Hepatocyte (in vitro differentiated cells): Measurements from ENCODE around the gene SLC35A5. TPM values are rescaled to one million over a fixed set of nuclear protein-coding genes. Genes with fewer than 3 reads are reported as not detected.

Experiments
- DNase-seq: peaks from one replicate; pipeline ENCODE4 v3.0.0-alpha.2; 2016; ENCODE audit warnings: low spot score
- H2AFZ ChIP-seq: fragments of 200-600 bp; sonication (generic); 2 replicates; pipeline ENCODE4 v1.6.0; 2016; ENCODE audit warnings: antibody characterized with exemption, mild to moderate bottlenecking
- H3K27ac ChIP-seq: fragments of 200-600 bp; sonication (generic); 2 replicates; pipeline ENCODE4 v1.5.1; 2016; ENCODE audit warnings: mild to moderate bottlenecking
- H3K27me3 ChIP-seq: fragments of 200-600 bp; sonication (generic); 2 replicates; pipeline ENCODE4 v1.6.1; 2016
- H3K36me3 ChIP-seq: fragments of 200-600 bp; sonication (generic); replicated peaks from 2 replicates; pipeline ENCODE4 v1.5.1; 2016; ENCODE audit warnings: low read depth; ENCODE audit not compliant: insufficient read depth
- H3K4me1 ChIP-seq: fragments of 200-600 bp; sonication (generic); 2 replicates; pipeline ENCODE4 v1.5.1; 2016; ENCODE audit warnings: mild to moderate bottlenecking, moderate library complexity; ENCODE audit not compliant: insufficient read depth
- H3K4me2 ChIP-seq: fragments of 200-600 bp; sonication (generic); 2 replicates; pipeline ENCODE4 v1.6.0; 2016
- H3K4me3 ChIP-seq: fragments of 200-600 bp; sonication (generic); 2 replicates; pipeline ENCODE4 v1.5.1; 2016; ENCODE audit warnings: mild to moderate bottlenecking
- H3K79me2 ChIP-seq: fragments of 200-600 bp; sonication (generic); 2 replicates; pipeline ENCODE4 v1.6.0; 2017; ENCODE audit warnings: mild to moderate bottlenecking
- H3K9me2 ChIP-seq: fragments of 200-600 bp; sonication (generic); replicated peaks from 2 replicates; pipeline ENCODE4 v1.6.0; 2017; ENCODE audit warnings: mild to moderate bottlenecking; ENCODE audit not compliant: insufficient read depth
- H3K9me3 ChIP-seq: fragments of 200-600 bp; sonication (generic); 2 replicates; pipeline ENCODE4 v1.5.1; 2016; ENCODE audit warnings: low read depth, mild to moderate bottlenecking
- H4K20me1 ChIP-seq: fragments of 200-600 bp; sonication (generic); 2 replicates; pipeline ENCODE4 v1.6.0; 2016; ENCODE audit warnings: mild to moderate bottlenecking; ENCODE audit not compliant: insufficient read depth, poor library complexity, severe bottlenecking
- EZH2 ChIP-seq: fragments of 200-600 bp; sonication (generic); IDR thresholded peaks from 2 replicates; pipeline ENCODE4 v1.6.1; 2016; ENCODE audit warnings: antibody characterized with exemption, mild to moderate bottlenecking, borderline replicate concordance
- EZH2phosphoT487 ChIP-seq: fragments of 200-600 bp; sonication (generic); IDR thresholded peaks from one replicate; pipeline ENCODE4 v1.6.1; 2018; ENCODE audit warnings: antibody characterized with exemption, mild to moderate bottlenecking, low read depth, moderate library complexity; ENCODE audit not compliant: unreplicated experiment, severe bottlenecking
- WGBS: methylation state at CpG from one replicate; pipeline ENCODE4 v1.1.6; 2016; ENCODE audit warnings: low lambda C conversion rate; ENCODE audit errors: missing lambda C conversion rate; 5-methylcytosine and 5-hydroxymethylcytosine counted together
- polyA plus RNA-seq: library from polyadenylated mRNA; unstranded; fragments of >200 nt; fragmentation: Nextera tagmentation; extraction: Ambion mirVana; gene quantifications from 2 replicates; pipeline ENCODE4 v1.2.1, GENCODE V29; 2016
- total RNA-seq: library from RNA; depleted of rRNA; stranded (reverse); fragments of >200 nt; gene quantifications from 2 replicates; pipeline ENCODE4 v1.2.3, GENCODE V29; 2014
- TF ChIP-seq, protein P1 (sequence below): fragments of 200-600 bp; sonication (generic); IDR thresholded peaks from 2 replicates; pipeline ENCODE4 v1.5.1; 2016; ENCODE audit warnings: antibody characterized with exemption, mild to moderate bottlenecking; ENCODE audit not compliant: poor library complexity

The SLC35A5 gene
- total and polyA plus RNA-seq, 2 experiments from 2014 or later, result 30.5 to 56.8 TPM

DNA sequence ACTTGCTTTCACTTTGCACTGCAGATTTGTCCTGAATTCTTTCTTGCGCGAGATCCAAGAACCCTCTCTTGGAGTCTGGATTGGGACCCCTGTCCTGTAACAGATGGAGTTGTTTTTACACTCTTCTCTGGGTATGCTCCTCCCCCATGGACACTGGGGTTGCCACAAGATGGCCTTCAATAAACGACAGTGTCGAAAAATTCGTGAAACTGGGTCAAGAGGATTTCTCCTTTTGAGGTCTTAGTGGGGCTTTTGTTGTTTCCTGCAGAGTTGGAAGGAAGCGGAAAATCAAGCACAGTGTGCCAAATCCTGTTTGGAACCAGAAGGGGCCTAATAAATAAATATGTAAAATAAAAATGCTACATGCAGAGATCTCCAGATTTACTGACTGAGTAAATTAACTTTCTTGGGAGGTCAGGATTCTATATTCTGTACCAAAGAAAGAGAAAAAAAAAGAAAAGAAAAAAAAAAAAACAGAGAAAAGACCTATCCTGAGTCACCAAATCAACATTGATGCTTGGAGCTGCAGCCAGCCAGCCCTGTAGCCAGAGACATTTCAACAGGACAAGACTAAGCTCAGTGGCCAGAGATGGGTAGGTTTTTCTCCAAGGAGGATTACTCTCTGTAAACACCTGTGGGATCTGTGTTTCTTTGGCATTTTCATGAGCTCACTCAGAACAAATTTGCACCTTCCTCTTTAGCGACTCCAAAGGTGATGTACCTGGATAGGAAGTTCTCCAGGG lies 54.3 kb downstream of the SLC35A5 start:
- no peaks in the 10 kb centered on the region for H3K27me3 ChIP-seq
- no peaks in the 10 kb centered on the region for H3K79me2 ChIP-seq
- no peaks in the 10 kb centered on the region for H4K20me1 ChIP-seq
- H3K4me3 ChIP-seq, result no peak overlapping the region
- H3K36me3 ChIP-seq, result no peaks in the 10 kb centered on the region
- DNase-seq, result no peak
- H3K27ac ChIP-seq, result no peak overlapping the region
- H2AFZ ChIP-seq, result no peak overlapping the region
- H3K4me1 ChIP-seq, result no peaks in the 10 kb centered on the region
- H3K9me2 ChIP-seq, result no peaks in the 10 kb centered on the region
- no peaks in the 10 kb centered on the region for H3K9me3 ChIP-seq
- TF ChIP-seq EZH2phosphoT487, result no peak
- no peak for TF ChIP-seq EZH2
- TF ChIP-seq, protein P1, sequence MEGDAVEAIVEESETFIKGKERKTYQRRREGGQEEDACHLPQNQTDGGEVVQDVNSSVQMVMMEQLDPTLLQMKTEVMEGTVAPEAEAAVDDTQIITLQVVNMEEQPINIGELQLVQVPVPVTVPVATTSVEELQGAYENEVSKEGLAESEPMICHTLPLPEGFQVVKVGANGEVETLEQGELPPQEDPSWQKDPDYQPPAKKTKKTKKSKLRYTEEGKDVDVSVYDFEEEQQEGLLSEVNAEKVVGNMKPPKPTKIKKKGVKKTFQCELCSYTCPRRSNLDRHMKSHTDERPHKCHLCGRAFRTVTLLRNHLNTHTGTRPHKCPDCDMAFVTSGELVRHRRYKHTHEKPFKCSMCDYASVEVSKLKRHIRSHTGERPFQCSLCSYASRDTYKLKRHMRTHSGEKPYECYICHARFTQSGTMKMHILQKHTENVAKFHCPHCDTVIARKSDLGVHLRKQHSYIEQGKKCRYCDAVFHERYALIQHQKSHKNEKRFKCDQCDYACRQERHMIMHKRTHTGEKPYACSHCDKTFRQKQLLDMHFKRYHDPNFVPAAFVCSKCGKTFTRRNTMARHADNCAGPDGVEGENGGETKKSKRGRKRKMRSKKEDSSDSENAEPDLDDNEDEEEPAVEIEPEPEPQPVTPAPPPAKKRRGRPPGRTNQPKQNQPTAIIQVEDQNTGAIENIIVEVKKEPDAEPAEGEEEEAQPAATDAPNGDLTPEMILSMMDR, result no peak
- no peak overlapping the region for H3K4me2 ChIP-seq
- 86% methylated on average over 7 of the region's 7 CpGs for WGBS

DNA sequence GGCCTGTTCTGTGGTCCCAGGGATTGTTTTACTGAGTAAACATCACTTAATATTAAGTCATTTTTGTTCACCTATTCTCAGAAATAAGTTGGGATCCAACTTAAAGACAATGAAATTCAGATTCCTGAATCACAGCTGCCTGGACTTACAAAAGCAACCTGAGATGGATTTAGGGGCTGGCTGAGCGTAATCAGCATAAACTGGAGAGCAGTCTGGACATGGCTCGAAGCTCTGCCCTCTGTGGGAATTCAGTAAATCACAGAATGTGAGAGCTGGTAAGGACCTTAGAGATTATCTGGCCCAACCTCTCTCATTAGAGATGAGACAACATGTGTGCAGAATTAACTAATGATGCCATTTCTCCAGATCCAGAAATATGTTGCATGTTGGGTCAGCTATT lies 55.4 kb downstream of the SLC35A5 start:
- Histone ChIP-seq H3K4me1 (no peaks in the 10 kb centered on the region), H3K4me3 (no peak overlapping the region), H4K20me1 (no peaks in the 10 kb centered on the region), H3K9me3 (no peaks in the 10 kb centered on the region), H3K79me2 (no peaks in the 10 kb centered on the region), H3K27ac (no peak overlapping the region), H3K4me2 (no peak overlapping the region), H3K36me3 (no peaks in the 10 kb centered on the region), H3K27me3 (no peaks in the 10 kb centered on the region), H3K9me2 (no peaks in the 10 kb centered on the region), H2AFZ (no peak overlapping the region)
- TF ChIP-seq, protein P1, result no peak
- TF ChIP-seq EZH2phosphoT487 (no peak), EZH2 (no peak)
- WGBS, result 90% methylated on average over 2 of the region's 2 CpGs
- no peak for DNase-seq

DNA sequence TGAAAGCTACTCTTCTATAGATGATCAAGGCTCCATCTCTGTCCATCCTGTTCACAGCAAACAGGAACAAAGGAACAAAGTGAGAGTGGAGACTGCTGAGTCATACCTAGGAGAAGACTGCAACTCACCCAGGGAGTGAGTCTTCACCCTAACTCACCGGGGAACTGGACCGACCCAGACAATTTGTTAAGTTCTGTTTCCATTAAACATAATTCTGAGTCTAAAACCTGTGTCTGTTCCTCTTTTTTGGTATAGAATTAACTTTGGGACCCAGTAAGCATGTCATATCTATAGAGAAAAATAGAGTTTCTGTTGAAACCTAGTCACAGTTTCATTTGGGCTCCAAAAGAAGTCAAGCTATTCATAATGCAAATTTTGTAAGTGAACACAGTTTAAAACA lies 57.5 kb downstream of the SLC35A5 start:
- no peaks in the 10 kb centered on the region for H4K20me1 ChIP-seq
- no peak overlapping the region for H3K4me3 ChIP-seq
- H3K36me3 ChIP-seq, result no peaks in the 10 kb centered on the region
- no peaks in the 10 kb centered on the region for H3K27me3 ChIP-seq
- DNase-seq, result no peak
- TF ChIP-seq EZH2phosphoT487, result no peak
- no peak for TF ChIP-seq EZH2
- TF ChIP-seq, protein P1, result no peak
- 91% methylated on average over 2 of the region's 2 CpGs for WGBS
- no peaks in the 10 kb centered on the region for H3K9me3 ChIP-seq
- H3K9me2 ChIP-seq, result no peaks in the 10 kb centered on the region
- no peak overlapping the region for H2AFZ ChIP-seq
- H3K4me1 ChIP-seq, result no peaks in the 10 kb centered on the region
- H3K79me2 ChIP-seq, result no peaks in the 10 kb centered on the region
- H3K4me2 ChIP-seq, result no peak overlapping the region
- H3K27ac ChIP-seq, result no peak overlapping the region

DNA sequence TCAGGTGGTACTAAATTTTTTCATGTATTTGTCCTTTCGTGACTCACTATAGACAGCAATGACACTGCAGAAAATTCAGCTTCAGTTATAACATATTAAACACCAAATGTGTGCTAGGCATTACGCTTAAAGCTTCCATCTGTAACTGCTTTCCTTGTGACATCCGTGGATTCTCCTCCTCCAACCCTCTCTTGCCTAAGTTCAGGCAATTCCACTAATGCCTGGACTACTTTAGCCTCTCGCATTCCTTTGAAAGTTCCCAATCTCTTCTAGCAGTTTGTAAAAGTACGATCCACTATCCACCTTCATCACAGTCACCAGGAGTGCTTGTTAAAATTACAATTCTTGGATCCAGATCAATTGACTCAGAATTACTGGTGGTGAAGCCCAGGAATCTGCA lies 61.4 kb downstream of the SLC35A5 start:
- Histone ChIP-seq H3K4me2 (no peak overlapping the region), H3K27me3 (no peaks in the 10 kb centered on the region), H3K36me3 (no peaks in the 10 kb centered on the region), H4K20me1 (no peaks in the 10 kb centered on the region), H3K79me2 (no peaks in the 10 kb centered on the region), H2AFZ (no peak overlapping the region), H3K4me1 (no peaks in the 10 kb centered on the region), H3K4me3 (no peak overlapping the region), H3K27ac (no peak overlapping the region), H3K9me3 (no peaks in the 10 kb centered on the region), H3K9me2 (no peaks in the 10 kb centered on the region)
- TF ChIP-seq EZH2, result no peak
- TF ChIP-seq, protein P1, result no peak
- 64% methylated on average over 5 of the region's 5 CpGs for WGBS
- DNase-seq, result no peak
